Spleen (tissue), 11 donors: ENCODE measurements around the gene TBX2. TPM values are rescaled to one million over a fixed set of nuclear protein-coding genes. Genes with fewer than 3 reads are reported as not detected.

Source experiments
- DNase-seq: peaks from one replicate; pipeline ENCODE4 v3.0.0-alpha.2; 2020
- H3K27ac ChIP-seq, 8 donors: fragments of 200-600 bp; sonication (generic) in 7 of 8; 1 replicate in 4 of 8; 2 replicates in 4 of 8; pipeline versions ENCODE4 v1.5.0 to v1.8.0; 2016 to 2021; ENCODE audit warnings: inconsistent platforms in 4 of 8, mild to moderate bottlenecking in 4 of 8, moderate library complexity in 1 of 8
- H3K27me3 ChIP-seq, 7 donors: fragments of 200-600 bp; sonication (generic) in 6 of 7; replicated peaks in 1 of 7; 1 replicate in 4 of 7; 2 replicates in 3 of 7; pipeline versions ENCODE4 v1.5.0 to v1.8.0; 2016 to 2021; ENCODE audit warnings: inconsistent platforms in 3 of 7, mild to moderate bottlenecking in 1 of 7
- H3K36me3 ChIP-seq, 6 donors: fragments of 200-600 bp; sonication (generic) in 5 of 6; 1 replicate in 4 of 6; 2 replicates in 2 of 6; pipeline versions ENCODE4 v1.5.0 to v1.8.0; 2016 to 2021; ENCODE audit warnings: inconsistent platforms in 2 of 6
- H3K4me1 ChIP-seq, 6 donors: fragments of 200-600 bp; sonication (generic) in 5 of 6; 1 replicate in 3 of 6; 2 replicates in 3 of 6; pipeline versions ENCODE4 v1.5.0 to v1.8.0; 2016 to 2021; ENCODE audit warnings: inconsistent platforms in 3 of 6
- H3K4me3 ChIP-seq, 8 donors: fragments of 200-600 bp; sonication (generic) in 7 of 8; 1 replicate in 4 of 8; 2 replicates in 4 of 8; pipeline versions ENCODE4 v1.5.0 to v1.8.0; 2016 to 2021; ENCODE audit warnings: inconsistent platforms in 4 of 8, mild to moderate bottlenecking in 4 of 8, moderate library complexity in 2 of 8
- H3K9me3 ChIP-seq, 8 donors: fragments of 200-600 bp; sonication (generic) in 7 of 8; 1 replicate in 4 of 8; 2 replicates in 4 of 8; pipeline versions ENCODE4 v1.5.0 to v1.8.0; 2016 to 2021; ENCODE audit warnings: inconsistent platforms in 4 of 8
- POLR2A ChIP-seq, 3 donors: fragments of 450-650 bp; IDR thresholded peaks; one replicate each; pipeline ENCODE4 v1.5.1; 2017; ENCODE audit warnings: antibody characterized with exemption in 3 of 3, mild to moderate bottlenecking in 1 of 3
- POLR2AphosphoS5 ChIP-seq, 3 donors: sonication (generic); formaldehyde crosslinking; IDR thresholded peaks; one replicate each; pipeline ENCODE4 v1.5.1; 2017; ENCODE audit warnings: antibody characterized with exemption in 3 of 3
- WGBS, 5 donors: extraction: QIAGEN DNeasy Blood & Tissue Kit in 3 of 5; methylation state at CpG; one replicate each; pipeline versions ENCODE4 v1.1.5 to v1.1.7; 2013 to 2018; 5-methylcytosine and 5-hydroxymethylcytosine counted together
- intact Hi-C: fragments of 100-400 bp; cut with DNase I; formaldehyde crosslinking; loops from one replicate; pipeline ENCODE4 v1.15.0; 2023; ENCODE audit warnings: low total_unique reads
- polyA plus RNA-seq, 3 donors: library from polyadenylated mRNA; stranded (reverse); fragments of 200-250 nt; gene quantifications; one replicate each; pipeline ENCODE4 v1.2.1, GENCODE V29; 2013
- total RNA-seq, 7 donors: library from RNA; depleted of rRNA in 3 of 7; stranded (reverse); fragments of >200 nt in 3 of 7; fragmentation: NEBNext Ultra II Directional in 4 of 7; extraction: Animal tissue kit (Norgen Biotek cat#: 25700) in 4 of 7; gene quantifications; one replicate each; pipeline versions ENCODE4 v1.1.0 to v1.2.1, GENCODE V29; 2016 to 2021
- TF ChIP-seq, protein P1 (sequence below), 11 experiments: fragments of 200-600 bp in 7 of 11; fragments of 450-650 bp in 4 of 11; sonication (generic) in 4 of 11; IDR thresholded peaks in 8 of 11; conservative IDR thresholded peaks in 3 of 11; 1 replicate in 7 of 11; 2 replicates in 4 of 11; pipeline versions ENCODE4 v1.4.0 to v1.8.0; 2016 to 2021; ENCODE audit warnings: antibody characterized with exemption in 11 of 11, inconsistent platforms in 4 of 11, mild to moderate bottlenecking in 1 of 11
- donor health status: healthy with polysubstance abuse.
- donor health status: DM: no; HTN: no; CAD: no; lungs with moderate emphysema.
- donor health status: DM: no; HTN: no; CAD: no.
- donor health status: Bipolar disorder and iron deficiency.
- donor health status: healthy.
- donor health status: DM: no; HTN: no; CAD: no.
- donor health status: DM: yes; HTN: yes; CAD: no.

The TBX2 gene
- total and polyA plus RNA-seq, 10 donors = 6.4 to 57.6 (median 24.1) TPM

DNA sequence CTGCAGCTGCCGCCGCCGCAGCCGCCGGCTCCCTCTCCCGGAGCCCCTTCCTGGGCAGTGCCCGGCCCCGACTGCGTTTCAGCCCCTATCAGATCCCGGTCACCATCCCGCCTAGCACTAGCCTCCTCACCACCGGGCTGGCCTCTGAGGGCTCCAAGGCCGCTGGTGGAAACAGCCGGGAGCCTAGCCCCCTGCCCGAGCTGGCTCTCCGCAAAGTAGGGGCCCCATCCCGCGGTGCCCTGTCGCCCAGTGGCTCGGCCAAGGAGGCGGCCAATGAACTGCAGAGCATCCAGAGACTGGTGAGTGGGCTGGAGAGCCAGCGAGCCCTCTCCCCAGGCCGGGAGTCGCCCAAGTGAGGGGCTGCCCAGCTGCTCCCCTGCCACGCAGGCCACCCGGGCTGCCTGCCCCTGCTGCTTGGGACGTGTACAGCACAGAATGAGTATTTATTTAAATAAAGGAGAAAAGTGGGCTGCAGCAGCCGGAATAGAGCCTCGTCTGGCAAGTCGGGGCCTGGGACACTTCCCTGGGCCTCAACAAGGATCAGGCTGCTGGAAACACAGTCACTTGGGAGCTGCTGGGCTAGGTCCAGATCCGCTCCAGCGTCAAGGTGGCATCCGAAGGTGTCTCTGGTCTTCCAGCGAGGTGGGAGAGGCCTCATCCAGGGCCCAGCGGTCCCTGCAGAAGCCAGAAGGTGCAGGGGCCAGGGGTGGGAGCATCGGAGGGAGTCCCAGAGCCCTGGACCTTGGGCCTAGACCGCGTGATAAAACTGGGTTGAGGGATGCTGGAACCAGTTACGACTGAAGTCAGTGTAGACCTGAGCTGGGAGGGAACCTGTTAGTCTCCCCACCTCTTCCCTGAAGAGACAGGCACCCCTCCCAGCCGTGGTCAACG lies 8.8 kb downstream of the TBX2 start:
- 19 to 27% (median 22%) methylated on average over 25 to 41 of the region's 41 CpGs for WGBS, 5 donors
- TF ChIP-seq POLR2AphosphoS5 (IDR thresholded peaks at IDR 0.05) (peak in 2 of 3 donors; percentile 23 to 64), POLR2A (IDR thresholded peaks at IDR 0.05) (no peak)
- Histone ChIP-seq H3K4me1 (peaks cover 44 to 95% (median 80%) of the 10 kb centered on the region in 6 donors), H3K27me3 (peaks cover 14 to 100% (median 91%) of the 10 kb centered on the region in 7 donors), H3K4me3 (peak overlapping the region in 6 of 8 donors; percentile 10 to 75 (median 53)), H3K27ac (peak overlapping the region in 4 of 8 donors; percentile 39 to 69 (median 52)), H3K36me3 (peaks cover 0 to 38% (median 0%) of the 10 kb centered on the region in 6 donors), H3K9me3 (no peaks in the 10 kb centered on the region)
- peak; percentile 64 for DNase-seq
- intact Hi-C loops = no loop called here

DNA sequence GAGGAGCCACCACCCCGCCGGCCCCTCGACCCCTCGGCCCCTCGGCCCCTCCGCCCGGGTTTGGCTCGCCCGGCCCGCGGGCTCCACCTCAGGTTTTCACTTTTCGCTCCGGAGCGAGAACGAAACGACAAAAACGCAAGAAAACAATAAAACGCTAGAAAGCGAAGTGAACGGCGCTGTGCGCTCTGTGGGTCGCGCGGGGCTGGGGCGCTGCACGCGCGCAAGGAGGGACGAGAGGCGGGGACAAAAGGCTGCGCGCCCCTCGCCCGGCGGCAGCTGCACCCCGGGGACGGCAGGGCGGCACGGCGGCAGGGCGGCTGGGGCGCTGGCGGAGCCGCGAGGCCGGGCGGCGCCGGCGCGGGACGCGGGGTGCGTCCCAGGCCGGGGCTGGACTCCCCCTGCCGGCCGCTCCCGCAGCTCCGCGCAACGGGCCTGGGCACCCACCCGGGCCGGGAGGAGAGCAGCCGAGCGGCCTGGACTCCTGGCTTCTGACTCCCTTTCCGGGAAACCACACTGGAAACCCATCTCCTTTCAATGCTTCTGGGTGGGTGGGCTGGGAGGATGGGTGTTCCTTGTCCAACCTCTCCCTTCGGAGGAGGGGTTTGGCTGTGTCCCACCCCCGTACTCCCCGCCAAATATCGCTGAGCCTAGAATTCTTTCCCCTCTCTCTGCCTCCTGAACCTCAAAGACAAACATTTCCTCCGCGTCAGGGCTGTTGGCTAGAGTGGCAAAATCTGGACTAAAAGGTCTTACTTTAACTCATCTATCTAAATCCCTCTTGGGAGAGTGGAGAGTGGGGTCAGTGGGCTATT lies 9.9 kb downstream of the TBX2 start:
- no peaks in the 10 kb centered on the region for H3K9me3 ChIP-seq
- peaks cover 0 to 33% (median 0%) of the 10 kb centered on the region in 6 donors for H3K36me3 ChIP-seq
- intact Hi-C loops = loop anchor here (10.0 kb wide), 1 partner anchor 685 kb away; no protein-coding TSS in a partner anchor
- H3K4me3 ChIP-seq = peak overlapping the region; percentile 30 to 75 (median 52)
- H3K4me1 ChIP-seq = peaks cover 37 to 94% (median 71%) of the 10 kb centered on the region in 6 donors
- DNase-seq = peak; percentile 86
- 0 to 2% (median 1%) methylated on average over 44 to 73 of the region's 73 CpGs for WGBS, 5 donors
- H3K27me3 ChIP-seq = peaks cover 7 to 100% (median 80%) of the 10 kb centered on the region in 7 donors
- H3K27ac ChIP-seq = peak overlapping the region in 6 of 8 donors; percentile 32 to 84 (median 72)
- TF ChIP-seq POLR2AphosphoS5 (IDR thresholded peaks at IDR 0.05) (peak in 2 of 3 donors; percentile 49 to 65), POLR2A (IDR thresholded peaks at IDR 0.05) (no peak)
- TF ChIP-seq, protein P1, sequence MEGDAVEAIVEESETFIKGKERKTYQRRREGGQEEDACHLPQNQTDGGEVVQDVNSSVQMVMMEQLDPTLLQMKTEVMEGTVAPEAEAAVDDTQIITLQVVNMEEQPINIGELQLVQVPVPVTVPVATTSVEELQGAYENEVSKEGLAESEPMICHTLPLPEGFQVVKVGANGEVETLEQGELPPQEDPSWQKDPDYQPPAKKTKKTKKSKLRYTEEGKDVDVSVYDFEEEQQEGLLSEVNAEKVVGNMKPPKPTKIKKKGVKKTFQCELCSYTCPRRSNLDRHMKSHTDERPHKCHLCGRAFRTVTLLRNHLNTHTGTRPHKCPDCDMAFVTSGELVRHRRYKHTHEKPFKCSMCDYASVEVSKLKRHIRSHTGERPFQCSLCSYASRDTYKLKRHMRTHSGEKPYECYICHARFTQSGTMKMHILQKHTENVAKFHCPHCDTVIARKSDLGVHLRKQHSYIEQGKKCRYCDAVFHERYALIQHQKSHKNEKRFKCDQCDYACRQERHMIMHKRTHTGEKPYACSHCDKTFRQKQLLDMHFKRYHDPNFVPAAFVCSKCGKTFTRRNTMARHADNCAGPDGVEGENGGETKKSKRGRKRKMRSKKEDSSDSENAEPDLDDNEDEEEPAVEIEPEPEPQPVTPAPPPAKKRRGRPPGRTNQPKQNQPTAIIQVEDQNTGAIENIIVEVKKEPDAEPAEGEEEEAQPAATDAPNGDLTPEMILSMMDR (IDR thresholded peaks at IDR 0.05 in 8 of 11, conservative IDR thresholded peaks at IDR 0.05 in 3 of 11) = peak in 6 of 11 experiments; percentile 15 to 65 (median 50)

DNA sequence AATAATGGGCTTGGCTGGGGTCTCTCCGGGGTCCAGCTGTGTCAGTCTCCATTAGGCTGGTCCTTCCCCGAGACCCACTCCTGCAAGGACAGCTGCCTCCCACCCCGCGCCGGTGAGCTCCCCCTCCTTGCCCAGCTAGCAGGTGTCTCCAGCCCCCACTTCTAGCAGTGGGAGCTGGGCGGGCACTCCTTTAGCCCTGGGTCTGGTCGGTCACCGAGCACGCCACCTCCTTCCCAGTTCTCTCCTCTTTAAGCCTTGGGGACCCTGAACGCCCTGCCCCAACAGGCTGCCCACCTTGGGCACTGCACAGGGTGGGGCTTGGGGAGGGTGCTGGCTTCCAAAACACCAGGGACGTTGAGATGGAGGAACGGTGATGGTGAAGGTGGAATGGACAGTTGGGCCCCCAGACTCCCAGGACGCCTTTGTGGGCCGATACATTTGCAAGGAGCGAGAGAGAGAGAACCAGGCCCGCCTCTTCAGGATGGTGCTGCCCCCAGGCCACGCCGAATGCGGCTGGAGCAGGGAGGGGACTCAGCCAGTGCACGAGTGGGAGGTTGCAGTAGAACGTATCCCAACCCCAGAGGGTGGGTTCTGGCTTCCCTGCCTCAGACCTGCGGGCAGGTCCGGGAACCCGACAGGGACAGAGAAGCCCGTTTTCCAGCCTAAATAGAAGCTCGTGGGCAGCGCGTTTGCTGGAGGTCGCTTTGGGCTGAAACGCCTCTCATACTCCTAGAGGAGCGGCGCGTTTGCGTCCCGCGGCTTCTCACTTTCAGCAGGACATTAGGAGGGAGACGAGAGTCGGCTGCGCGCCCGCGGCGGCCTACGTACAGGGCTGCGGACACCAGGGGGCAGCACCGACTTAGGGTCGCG lies 10.7 kb downstream of the TBX2 start:
- peaks cover 3 to 99% (median 71%) of the 10 kb centered on the region in 7 donors for H3K27me3 ChIP-seq
- peaks cover 0 to 25% (median 0%) of the 10 kb centered on the region in 6 donors for H3K36me3 ChIP-seq
- no peak for TF ChIP-seq POLR2A (IDR thresholded peaks at IDR 0.05)
- TF ChIP-seq POLR2AphosphoS5 (IDR thresholded peaks at IDR 0.05) = peak in 2 of 3 donors; percentile 50 to 55
- TF ChIP-seq, protein P1 (IDR thresholded peaks at IDR 0.05 in 8 of 11, conservative IDR thresholded peaks at IDR 0.05 in 3 of 11) = peak in 9 of 11 experiments; percentile 46 to 79 (median 65)
- intact Hi-C loops = loop anchor here (10.0 kb wide), 1 partner anchor 686 kb away; no protein-coding TSS in a partner anchor
- no peaks in the 10 kb centered on the region for H3K9me3 ChIP-seq
- 7 to 10% (median 9%) methylated on average over 47 to 48 of the region's 48 CpGs for WGBS, 5 donors
- H3K4me3 ChIP-seq = peak overlapping the region in 7 of 8 donors; percentile 17 to 75 (median 61)
- peak; percentile 91 for DNase-seq
- H3K27ac ChIP-seq = peak overlapping the region in 6 of 8 donors; percentile 69 to 84 (median 77)
- H3K4me1 ChIP-seq = peaks cover 29 to 90% (median 63%) of the 10 kb centered on the region in 6 donors
